Hippocampal formation (tissue), 2 donors: ENCODE results near the gene RRAGD.

ENCODE experiments used
- DNase-seq, 2 donors: peaks; one replicate each; lab custom pipeline; 2025; lab: John Stamatoyannopoulos, UW

RRAGD gene

GRCh38 chr6:89375427-89376267 is 36.4 kb downstream of the RRAGD start:
- no peak for DNase-seq

GRCh38 chr6:89372506-89372901 is 39.6 kb downstream of the RRAGD start:
- no peak for DNase-seq

GRCh38 chr6:89371849-89372505 is 40.1 kb downstream of the RRAGD start:
- peak; percentile 72 to 85 for DNase-seq

GRCh38 chr6:89368999-89369398 is 43.1 kb downstream of the RRAGD start:
- peak in 1 of 2 donors; percentile 28 for DNase-seq

GRCh38 chr6:89368107-89368506 is 44.0 kb downstream of the RRAGD start:
- peak; percentile 56 to 67 for DNase-seq

- DNase-seq = no peak
Measured at GRCh38 chr6:89364586-89364985, 47.5 kb downstream of the RRAGD start.

- no peak for DNase-seq
Measured at GRCh38 chr6:89361171-89361570, 50.9 kb downstream of the RRAGD start.

- DNase-seq = no peak
Measured at GRCh38 chr6:89360415-89360999, 51.6 kb downstream of the RRAGD start.

- DNase-seq = no peak
Measured at GRCh38 chr6:89359561-89359960, 52.5 kb downstream of the RRAGD start.

GRCh38 chr6:89357390-89357789 is 54.7 kb downstream of the RRAGD start:
- no peak for DNase-seq

GRCh38 chr6:89356642-89357170 is 55.4 kb downstream of the RRAGD start:
- no peak for DNase-seq

GRCh38 chr6:89355511-89356194 is 56.4 kb downstream of the RRAGD start:
- no peak for DNase-seq

- no peak for DNase-seq
Measured at GRCh38 chr6:89353702-89354392, 58.2 kb downstream of the RRAGD start.

- DNase-seq = no peak
Measured at GRCh38 chr6:89353118-89353556, 58.9 kb downstream of the RRAGD start.

- DNase-seq = peak; percentile 57 to 85
Measured at GRCh38 chr6:89352278-89353117, 59.6 kb downstream of the RRAGD start, which contains the start of gene UBE2J1. Gene UBE2J1 (minus strand): TSS chr6:89352722. CDS start chr6:89352569, 153 bp downstream.

- no peak for DNase-seq
Measured at GRCh38 chr6:89351671-89352277, 60.3 kb downstream of the RRAGD start.

GRCh38 chr6:89350281-89350966 is 61.6 kb downstream of the RRAGD start:
- no peak for DNase-seq

GRCh38 chr6:89348372-89348771 is 63.7 kb downstream of the RRAGD start:
- no peak for DNase-seq

GRCh38 chr6:89347825-89348224 is 64.2 kb downstream of the RRAGD start:
- DNase-seq = no peak
